HepG2 (cell line): Measurements from ENCODE around the gene FBXO8. TPM values are rescaled to one million over a fixed set of nuclear protein-coding genes. Genes with fewer than 3 reads are reported as not detected.

Experiments used
- ATAC-seq: fragments of 200-7000 bp; cut with Tn5 transposase; 3 replicates; pipeline ENCODE4 v1.9.1; 2020; ENCODE audit warnings: mild to moderate bottlenecking, moderate library complexity
- BruUV-seq: library from RNA; stranded (reverse); fragments of 400-500 nt; replicated peaks from 2 replicates; lab custom pipeline; 2021; lab: Mats Ljungman, UMichigan
- CTCF ChIA-PET: fragments of 300-600 bp; formaldehyde crosslinking; extraction: SDS; loops from one replicate; lab custom pipeline; 2021; ENCODE audit warnings: low total read pairs, inconsistent platforms, low intra/inter-chr PET ratio; lab: Yijun Ruan, JAX
- POLR2A ChIA-PET: fragments of 350-600 bp; sonication (Branson Sonifier 250); formaldehyde crosslinking; loops from one replicate; lab custom pipeline; 2020; ENCODE audit warnings: antibody characterized with exemption, inconsistent platforms; lab: Yijun Ruan, JAX
- DNase-seq: peaks from one replicate; pipeline ENCODE4 v3.0.0-alpha.2; 2015; ENCODE audit warnings: low spot score
- FAIRE-seq: peaks from 3 replicates; lab custom pipeline; 2011; peaks lifted over from hg19 to GRCh38; lab: Jason Lieb, UNC
- H2AFZ ChIP-seq: one replicate; pipeline ENCODE4 v1.6.1; 2011; ENCODE audit warnings: low read length, inconsistent platforms
- H3K27ac ChIP-seq: fragments of 300-600 bp; 3 replicates; pipeline ENCODE4 v1.8.0; 2011; ENCODE audit warnings: mixed run types, mild to moderate bottlenecking, mixed read lengths, low read length, inconsistent platforms; ENCODE audit not compliant: insufficient read depth; ENCODE audit errors: extremely low read length
- H3K27me3 ChIP-seq, 2 experiments: fragments of 200-600 bp in 1 of 2; 2 replicates in 1 of 2; 3 replicates in 1 of 2; pipeline versions ENCODE4 v1.6.0 to v1.8.0; 2011; ENCODE audit warnings: low read length in 2 of 2, mild to moderate bottlenecking in 2 of 2, moderate library complexity in 2 of 2, inconsistent platforms in 1 of 2; ENCODE audit not compliant: insufficient read depth in 2 of 2, control insufficient read depth in 1 of 2
- H3K36me3 ChIP-seq, 2 experiments: fragments of 200-600 bp in 1 of 2; replicated peaks in 1 of 2; 2 replicates in 1 of 2; 3 replicates in 1 of 2; pipeline versions ENCODE4 v1.5.1 to v1.8.0; 2011; ENCODE audit warnings: low read length in 2 of 2, inconsistent platforms in 1 of 2; ENCODE audit not compliant: insufficient read depth in 2 of 2, control insufficient read depth in 1 of 2
- H3K4me1 ChIP-seq: 2 replicates; pipeline ENCODE4 v1.5.1; 2012; ENCODE audit warnings: low read length, inconsistent platforms; ENCODE audit not compliant: insufficient read depth
- H3K4me2 ChIP-seq: 2 replicates; pipeline ENCODE4 v1.6.0; 2011; ENCODE audit warnings: low read depth, low read length, inconsistent platforms
- H3K4me3 ChIP-seq, 3 experiments: fragments of 200-600 bp in 1 of 3; sonication (generic), shearing (Covaris generic) in 1 of 3; replicated peaks in 1 of 3; 2 replicates each; pipeline ENCODE4 v1.5.1; 2011 to 2016; ENCODE audit warnings: low read length in 3 of 3, inconsistent platforms in 2 of 3, low read depth in 2 of 3, mild to moderate bottlenecking in 2 of 3, control low read depth in 1 of 3, mixed read lengths in 1 of 3; ENCODE audit not compliant: insufficient read depth in 1 of 3
- H3K79me2 ChIP-seq: one replicate; pipeline ENCODE4 v1.6.1; 2011; ENCODE audit warnings: low read length, inconsistent platforms; ENCODE audit not compliant: insufficient read depth
- H3K9ac ChIP-seq: 2 replicates; pipeline ENCODE4 v1.6.0; 2011; ENCODE audit warnings: mild to moderate bottlenecking, low read depth, low read length, inconsistent platforms; ENCODE audit not compliant: insufficient read depth
- H3K9me3 ChIP-seq: 2 replicates; pipeline ENCODE4 v1.5.1; 2012; ENCODE audit warnings: mild to moderate bottlenecking, low read length
- H4K20me1 ChIP-seq: 2 replicates; pipeline ENCODE4 v1.6.0; 2011; ENCODE audit warnings: inconsistent platforms, mild to moderate bottlenecking, low read length, moderate library complexity; ENCODE audit not compliant: insufficient read depth
- DBP ChIP-seq: sonication (generic); formaldehyde crosslinking; IDR thresholded peaks from 2 replicates; pipeline ENCODE4 v1.4.0; 2020; ENCODE audit warnings: missing genetic modification reagents; ENCODE audit errors: not compliant biosample characterization
- FIP1L1 ChIP-seq: fragments of 200-400 bp; formaldehyde crosslinking; IDR thresholded peaks from 2 replicates; pipeline ENCODE4 v1.6.1; 2018; ENCODE audit warnings: low read depth, mild to moderate bottlenecking, low read length, moderate library complexity, borderline replicate concordance; ENCODE audit not compliant: insufficient read depth
- HNRNPLL ChIP-seq: fragments of 200-400 bp; formaldehyde crosslinking; IDR thresholded peaks from 2 replicates; pipeline ENCODE4 v1.6.1; 2017; ENCODE audit warnings: mild to moderate bottlenecking, low read depth, low read length; ENCODE audit not compliant: poor library complexity, severe bottlenecking
- HOXA5 ChIP-seq: sonication (generic); formaldehyde crosslinking; IDR thresholded peaks from 2 replicates; pipeline ENCODE4 v1.4.0; 2020; ENCODE audit warnings: missing genetic modification reagents
- KDM3A ChIP-seq: IDR thresholded peaks from 2 replicates; pipeline ENCODE4 v1.6.1; 2018; ENCODE audit warnings: low read depth, missing compliant biosample characterization
- KLF15 ChIP-seq: sonication (generic); formaldehyde crosslinking; IDR thresholded peaks from 2 replicates; pipeline ENCODE4 v1.8.1; 2023; ENCODE audit warnings: borderline replicate concordance, mild to moderate bottlenecking, inconsistent platforms, missing genetic modification reagents, mixed read lengths
- MAZ ChIP-seq, 2 experiments: sonication (generic) in 1 of 2; formaldehyde crosslinking in 1 of 2; IDR thresholded peaks; 2 replicates each; pipeline versions ENCODE4 v1.5.0 to v1.6.1; 2012 to 2020; ENCODE audit warnings: low read depth in 2 of 2, mild to moderate bottlenecking in 2 of 2, borderline replicate concordance in 1 of 2, improper control_type of control experiment in 1 of 2, low read length in 1 of 2, missing genetic modification reagents in 1 of 2, moderate library complexity in 1 of 2
- TFDP1 ChIP-seq: IDR thresholded peaks from 2 replicates; pipeline ENCODE4 v1.6.1; 2016; ENCODE audit warnings: missing compliant biosample characterization, missing genetic modification reagents, borderline replicate concordance
- ZFP41 ChIP-seq: sonication (generic); formaldehyde crosslinking; IDR thresholded peaks from 2 replicates; pipeline ENCODE4 v1.4.0; 2020; ENCODE audit warnings: mild to moderate bottlenecking, missing genetic modification reagents, borderline replicate concordance
- ZNF468 ChIP-seq: sonication (generic); formaldehyde crosslinking; IDR thresholded peaks from 2 replicates; pipeline ENCODE4 v1.8.0; 2022; ENCODE audit warnings: mild to moderate bottlenecking, moderate library complexity, missing genetic modification reagents
- ZNF713 ChIP-seq: sonication (generic); formaldehyde crosslinking; IDR thresholded peaks from 2 replicates; pipeline ENCODE4 v1.4.0; 2020; ENCODE audit warnings: mild to moderate bottlenecking, missing genetic modification reagents
- WGBS: methylation state at CpG from one replicate; pipeline ENCODE4 v1.1.6; 2017; ENCODE audit warnings: low lambda C conversion rate; 5-methylcytosine and 5-hydroxymethylcytosine counted together
- in situ Hi-C: cut with HindIII; loops from 2 replicates; pipeline ENCODE4 v1.10.0; 2017; ENCODE audit warnings: low pct_unique_long_range_greater_than_20kb; ENCODE audit not compliant: extremely low pct_ligation_motif_present
- intact Hi-C: fragments of 100-400 bp; cut with micrococcal nuclease; formaldehyde crosslinking; loops from one replicate; pipeline ENCODE4 v1.10.0; 2022; ENCODE audit not compliant: unreplicated experiment
- polyA plus RNA-seq, 8 experiments: library from polyadenylated mRNA; depleted of rRNA in 3 of 8; stranded (reverse) in 7 of 8; unstranded in 1 of 8; fragments of >200 nt; fragmentation: Illumina TruSeq in 4 of 8; extraction: Trizol in 4 of 8; gene quantifications; 2 replicates each; pipeline versions ENCODE4 v1.2.1 to v1.2.3, GENCODE V29; 2011 to 2016; ENCODE audit warnings: low read depth in 4 of 8, missing spikeins in 1 of 8, mixed read lengths in 1 of 8; ENCODE audit not compliant: insufficient read depth in 1 of 8
- total RNA-seq, 5 experiments: library from RNA; depleted of rRNA; stranded (reverse); fragments of >200 nt; fragmentation: Illumina TruSeq; extraction: Trizol; gene quantifications; 2 replicates each; pipeline ENCODE4 v1.2.3, GENCODE V29; 2016; ENCODE audit warnings: low read depth in 1 of 5
- TF ChIP-seq, protein P1 (sequence below): sonication (generic); formaldehyde crosslinking; IDR thresholded peaks from 2 replicates; pipeline ENCODE4 v1.5.0; 2020; ENCODE audit warnings: mild to moderate bottlenecking, missing genetic modification reagents
- TF ChIP-seq, protein P2 (sequence below): sonication (generic); formaldehyde crosslinking; IDR thresholded peaks from 2 replicates; pipeline ENCODE4 v1.4.0; 2020; ENCODE audit warnings: missing genetic modification reagents, borderline replicate concordance

The FBXO8 gene
- total and polyA plus RNA-seq, 2 of the 13 experiments (the other 11 are each of a cell fraction or from before 2014, with no cell fraction given): 11.7 to 15.2 TPM

DNA sequence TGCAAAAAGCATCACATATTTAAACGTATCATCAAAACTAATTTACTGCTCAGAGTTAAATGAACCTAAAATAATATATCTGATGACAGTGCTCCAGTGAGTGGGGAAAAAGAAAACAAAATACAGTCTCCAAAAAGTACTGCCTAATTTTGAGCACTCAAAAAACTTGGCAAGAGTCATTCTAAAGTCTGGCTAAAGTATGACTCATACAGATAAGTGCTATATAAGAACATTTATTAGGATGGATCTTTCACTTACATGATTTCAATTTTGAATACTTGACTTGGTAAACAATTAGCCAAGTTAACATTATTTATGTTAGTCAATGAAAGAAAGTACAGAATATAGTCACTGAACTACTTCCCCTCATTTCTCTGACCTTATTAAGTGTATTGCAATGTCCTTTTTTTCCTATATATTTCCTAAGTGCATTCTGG lies 27.2 kb downstream of the FBXO8 start (continued):
- TF ChIP-seq ZNF468 (CRISPR knock-in tag): no peak

GRCh38 chr4:174255786-174256185 lies 27.7 kb downstream of the FBXO8 start:
- CTCF ChIA-PET: no interaction called here
- Histone ChIP-seq H3K4me1 (peaks cover 8% of the 10 kb centered on the region), H3K27me3 (no peaks in the 10 kb centered on the region), H3K4me2 (no peak overlapping the region), H3K27ac (no peak overlapping the region), H4K20me1 (no peaks in the 10 kb centered on the region), H3K9ac (no peak overlapping the region), H2AFZ (no peak overlapping the region), H3K4me3 (no peak overlapping the region), H3K36me3 (no peaks in the 10 kb centered on the region; a peak in 2 of 5 replicates), H3K9me3 (no peaks in the 10 kb centered on the region), H3K79me2 (no peaks in the 10 kb centered on the region)
- WGBS: 90% methylated on average over 5 of the region's 5 CpGs
- no peak for DNase-seq
- no peak for FAIRE-seq
- POLR2A ChIA-PET: no interaction called here
- ATAC-seq: no peak
- intact Hi-C loops: no loop called here
- BruUV-seq: no TSS peak
- in situ Hi-C loops: no loop called here
- TF ChIP-seq DBP (CRISPR knock-in tag) (no peak), ZFP41 (CRISPR knock-in tag) (no peak), MAZ (IDR thresholded peaks at IDR 0.05; ENCODE audit: borderline replicate concordance, low read depth, low read length) (no peak), MAZ (CRISPR knock-in tag; IDR thresholded peaks at IDR 0.05; ENCODE audit: low read depth) (no peak), HNRNPLL (no peak), FIP1L1 (no peak), TFDP1 (CRISPR knock-in tag) (no peak), KDM3A (CRISPR knock-in tag) (no peak), HOXA5 (CRISPR knock-in tag) (no peak), KLF15 (CRISPR knock-in tag) (no peak), ZNF713 (CRISPR knock-in tag) (no peak)
- TF ChIP-seq, protein P1, sequence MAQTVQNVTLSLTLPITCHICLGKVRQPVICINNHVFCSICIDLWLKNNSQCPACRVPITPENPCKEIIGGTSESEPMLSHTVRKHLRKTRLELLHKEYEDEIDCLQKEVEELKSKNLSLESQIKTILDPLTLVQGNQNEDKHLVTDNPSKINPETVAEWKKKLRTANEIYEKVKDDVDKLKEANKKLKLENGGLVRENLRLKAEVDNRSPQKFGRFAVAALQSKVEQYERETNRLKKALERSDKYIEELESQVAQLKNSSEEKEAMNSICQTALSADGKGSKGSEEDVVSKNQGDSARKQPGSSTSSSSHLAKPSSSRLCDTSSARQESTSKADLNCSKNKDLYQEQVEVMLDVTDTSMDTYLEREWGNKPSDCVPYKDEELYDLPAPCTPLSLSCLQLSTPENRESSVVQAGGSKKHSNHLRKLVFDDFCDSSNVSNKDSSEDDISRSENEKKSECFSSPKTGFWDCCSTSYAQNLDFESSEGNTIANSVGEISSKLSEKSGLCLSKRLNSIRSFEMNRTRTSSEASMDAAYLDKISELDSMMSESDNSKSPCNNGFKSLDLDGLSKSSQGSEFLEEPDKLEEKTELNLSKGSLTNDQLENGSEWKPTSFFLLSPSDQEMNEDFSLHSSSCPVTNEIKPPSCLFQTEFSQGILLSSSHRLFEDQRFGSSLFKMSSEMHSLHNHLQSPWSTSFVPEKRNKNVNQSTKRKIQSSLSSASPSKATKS (CRISPR knock-in tag): no peak
- TF ChIP-seq, protein P2, sequence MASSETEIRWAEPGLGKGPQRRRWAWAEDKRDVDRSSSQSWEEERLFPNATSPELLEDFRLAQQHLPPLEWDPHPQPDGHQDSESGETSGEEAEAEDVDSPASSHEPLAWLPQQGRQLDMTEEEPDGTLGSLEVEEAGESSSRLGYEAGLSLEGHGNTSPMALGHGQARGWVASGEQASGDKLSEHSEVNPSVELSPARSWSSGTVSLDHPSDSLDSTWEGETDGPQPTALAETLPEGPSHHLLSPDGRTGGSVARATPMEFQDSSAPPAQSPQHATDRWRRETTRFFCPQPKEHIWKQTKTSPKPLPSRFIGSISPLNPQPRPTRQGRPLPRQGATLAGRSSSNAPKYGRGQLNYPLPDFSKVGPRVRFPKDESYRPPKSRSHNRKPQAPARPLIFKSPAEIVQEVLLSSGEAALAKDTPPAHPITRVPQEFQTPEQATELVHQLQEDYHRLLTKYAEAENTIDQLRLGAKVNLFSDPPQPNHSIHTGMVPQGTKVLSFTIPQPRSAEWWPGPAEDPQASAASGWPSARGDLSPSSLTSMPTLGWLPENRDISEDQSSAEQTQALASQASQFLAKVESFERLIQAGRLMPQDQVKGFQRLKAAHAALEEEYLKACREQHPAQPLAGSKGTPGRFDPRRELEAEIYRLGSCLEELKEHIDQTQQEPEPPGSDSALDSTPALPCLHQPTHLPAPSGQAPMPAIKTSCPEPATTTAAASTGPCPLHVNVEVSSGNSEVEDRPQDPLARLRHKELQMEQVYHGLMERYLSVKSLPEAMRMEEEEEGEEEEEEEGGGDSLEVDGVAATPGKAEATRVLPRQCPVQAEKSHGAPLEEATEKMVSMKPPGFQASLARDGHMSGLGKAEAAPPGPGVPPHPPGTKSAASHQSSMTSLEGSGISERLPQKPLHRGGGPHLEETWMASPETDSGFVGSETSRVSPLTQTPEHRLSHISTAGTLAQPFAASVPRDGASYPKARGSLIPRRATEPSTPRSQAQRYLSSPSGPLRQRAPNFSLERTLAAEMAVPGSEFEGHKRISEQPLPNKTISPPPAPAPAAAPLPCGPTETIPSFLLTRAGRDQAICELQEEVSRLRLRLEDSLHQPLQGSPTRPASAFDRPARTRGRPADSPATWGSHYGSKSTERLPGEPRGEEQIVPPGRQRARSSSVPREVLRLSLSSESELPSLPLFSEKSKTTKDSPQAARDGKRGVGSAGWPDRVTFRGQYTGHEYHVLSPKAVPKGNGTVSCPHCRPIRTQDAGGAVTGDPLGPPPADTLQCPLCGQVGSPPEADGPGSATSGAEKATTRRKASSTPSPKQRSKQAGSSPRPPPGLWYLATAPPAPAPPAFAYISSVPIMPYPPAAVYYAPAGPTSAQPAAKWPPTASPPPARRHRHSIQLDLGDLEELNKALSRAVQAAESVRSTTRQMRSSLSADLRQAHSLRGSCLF (CRISPR knock-in tag): no peak
